ENCODE measurements around the gene C12orf76. TPM values are rescaled to one million over a fixed set of nuclear protein-coding genes. Genes with fewer than 3 reads are reported as not detected.
"Not testable (repeated sequence)": the region's sequence is repeated elsewhere in the genome, so short reads cannot be mapped to it uniquely, and the experiment has no call there.

Gene C12orf76
- polyA plus RNA-seq, 1 experiment, result 11.4 TPM

- no peak overlapping the region for H3K4me3 ChIP-seq (ENCODE audit: low read depth, low read length)
- DNase-seq (ENCODE audit: low read depth, low spot score), result no peak
- CTCF ChIA-PET, result no interaction called here
- POLR2A ChIA-PET, result no interaction called here
- no peaks in the 10 kb centered on the region; the same call in 1 of the 2 replicates for H3K9me3 ChIP-seq (ENCODE audit: control insufficient read depth, insufficient read depth, low read length)
- no peaks in the 10 kb centered on the region for H3K27me3 ChIP-seq (ENCODE audit: control insufficient read depth, insufficient read depth, low read length)
- no peak for TF ChIP-seq CTCF (IDR thresholded peaks at IDR 0.05; ENCODE audit: low read depth, low read length)
- H3K27ac ChIP-seq (ENCODE audit: low read depth, low read length), result no peak overlapping the region
Measured at GRCh38 chr12:110062241-110062640, 13.9 kb upstream of the C12orf76 start.

- ChIA-PET POLR2A (no interaction called here), CTCF (interaction anchor here (1.2 to 1.8 kb wide), 2 partner anchors 36 to 371 kb away, joined by 4 to 7 read pairs; no protein-coding TSS in a partner anchor)
- TF ChIP-seq CTCF (IDR thresholded peaks at IDR 0.05; ENCODE audit: low read depth, low read length), result no peak
- no peak for DNase-seq (ENCODE audit: low read depth, low spot score)
- no peaks in the 10 kb centered on the region for H3K9me3 ChIP-seq (ENCODE audit: control insufficient read depth, insufficient read depth, low read length)
- no peaks in the 10 kb centered on the region for H3K27me3 ChIP-seq (ENCODE audit: control insufficient read depth, insufficient read depth, low read length)
- no peak overlapping the region for H3K27ac ChIP-seq (ENCODE audit: low read depth, low read length)
- H3K4me3 ChIP-seq (ENCODE audit: low read depth, low read length), result no peak overlapping the region
Measured at GRCh38 chr12:110059651-110060000, 11.3 kb upstream of the C12orf76 start.

DNA sequence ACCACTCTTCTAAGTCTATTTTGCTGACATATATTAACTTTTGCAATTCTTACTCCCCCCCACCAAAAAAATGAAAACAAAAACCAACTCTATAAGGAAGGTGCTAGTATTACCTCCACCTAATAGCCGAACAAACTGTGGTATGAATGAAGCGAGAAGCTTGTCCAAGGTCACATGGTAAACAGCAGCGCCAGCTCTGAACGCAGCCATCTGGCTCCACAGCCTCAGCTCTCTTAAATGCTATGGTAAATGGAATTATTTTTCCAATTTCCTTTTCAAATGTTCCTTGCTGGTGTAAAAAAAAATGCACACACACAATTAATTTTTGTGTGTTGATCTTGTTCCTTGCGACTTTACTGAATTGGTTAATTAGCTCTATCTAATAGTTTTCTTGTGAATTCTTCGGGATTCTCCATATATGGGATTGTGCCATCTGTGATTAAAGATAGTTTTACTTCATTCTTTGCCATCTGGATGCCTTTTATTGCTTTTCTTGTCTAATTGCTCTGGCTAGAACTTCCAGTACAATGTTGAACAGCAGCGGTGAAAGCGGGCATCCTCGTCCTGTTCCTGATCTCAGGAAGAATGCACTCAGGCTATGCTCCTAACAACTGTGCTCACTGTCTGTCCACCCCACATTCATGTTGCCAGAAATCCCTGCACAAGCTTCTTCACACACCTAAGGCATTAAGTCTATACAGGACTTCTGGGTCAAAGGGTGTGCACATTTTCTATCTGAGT is 10.7 kb upstream of the C12orf76 start:
- no peak for DNase-seq (ENCODE audit: low read depth, low spot score)
- Histone ChIP-seq H3K9me3 (ENCODE audit: control insufficient read depth, insufficient read depth, low read length) (no peaks in the 10 kb centered on the region), H3K27me3 (ENCODE audit: control insufficient read depth, insufficient read depth, low read length) (no peaks in the 10 kb centered on the region), H3K4me3 (ENCODE audit: low read depth, low read length) (no peak overlapping the region), H3K27ac (ENCODE audit: low read depth, low read length) (no peak overlapping the region)
- no peak for TF ChIP-seq CTCF (IDR thresholded peaks at IDR 0.05; ENCODE audit: low read depth, low read length)
- ChIA-PET POLR2A (no interaction called here), CTCF (interaction anchor here (1.2 kb wide), 1 partner anchor 35 kb away, joined by 4 read pairs; no protein-coding TSS in a partner anchor)

- H3K27me3 ChIP-seq (ENCODE audit: control insufficient read depth, insufficient read depth, low read length); H3K4me3 ChIP-seq (ENCODE audit: low read depth, low read length); DNase-seq (ENCODE audit: low read depth, low spot score); H3K9me3 ChIP-seq (ENCODE audit: control insufficient read depth, insufficient read depth, low read length); POLR2A ChIA-PET: not testable (repeated sequence)
- CTCF ChIA-PET, result interaction anchor here (0.6 to 1.2 kb wide), 2 partner anchors 45 to 142 kb away, joined by 3 read pairs; no protein-coding TSS in a partner anchor
- H3K27ac ChIP-seq (ENCODE audit: low read depth, low read length), result peak overlapping the region; percentile 70
Measured at GRCh38 chr12:110056643-110057042, 8.3 kb upstream of the C12orf76 start.

GRCh38 chr12:110055375-110056352 is 7.3 kb upstream of the C12orf76 start:
- not testable (repeated sequence) for H3K9me3 ChIP-seq (ENCODE audit: control insufficient read depth, insufficient read depth, low read length); H3K27me3 ChIP-seq (ENCODE audit: control insufficient read depth, insufficient read depth, low read length); H3K4me3 ChIP-seq (ENCODE audit: low read depth, low read length)
- DNase-seq (ENCODE audit: low read depth, low spot score), result peak; percentile 76
- peak overlapping the region; percentile 77 for H3K27ac ChIP-seq (ENCODE audit: low read depth, low read length)
- POLR2A ChIA-PET, result interaction anchor here (0.6 kb wide), 1 partner anchor 377 kb away, joined by 4 read pairs; no protein-coding TSS in a partner anchor
- CTCF ChIA-PET, result interaction anchor here (0.6 to 1.4 kb wide), 2 partner anchors 143 to 376 kb away, joined by 3 to 5 read pairs; no protein-coding TSS in a partner anchor
